ENCODE data around the gene FKBP3. TPM values are rescaled to one million over a fixed set of nuclear protein-coding genes. Genes with fewer than 3 reads are reported as not detected.

Gene FKBP3
- total RNA-seq, 1 experiment from 2014 or later = 157 TPM

DNA sequence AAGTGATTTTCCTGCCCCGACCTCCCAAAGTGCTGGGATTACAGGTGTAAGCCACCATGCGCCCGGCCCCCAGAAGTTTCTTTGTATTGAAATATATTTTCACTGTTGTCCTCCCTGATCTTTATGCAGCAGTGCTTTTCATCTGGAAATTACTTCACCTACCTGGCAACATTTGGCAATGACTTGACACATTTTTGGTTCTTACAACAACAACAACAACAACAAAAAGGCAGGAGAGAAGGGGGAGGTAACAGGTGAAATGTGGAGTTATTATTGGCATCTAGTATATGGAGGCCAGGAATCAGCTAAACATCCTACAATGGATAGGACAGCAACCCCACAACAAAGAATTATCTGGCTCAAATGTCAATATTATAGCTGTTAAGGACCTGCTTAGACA, 15.3 kb upstream of the FKBP3 start:
- Histone ChIP-seq H4K20me1 (ENCODE audit: control insufficient read depth, insufficient read depth, insufficient read length) (no peaks in the 10 kb centered on the region), H3K23me2 (ENCODE audit: insufficient read length, low read depth, low read length, poor library complexity, severe bottlenecking) (no peaks in the 10 kb centered on the region), H3K14ac (ENCODE audit: insufficient read depth, low read length) (no peak overlapping the region), H3K9ac (ENCODE audit: extremely low read depth, insufficient read length, low read length) (no peak overlapping the region), H2BK5ac (ENCODE audit: insufficient read length, low read length) (no peak overlapping the region), H3K9me3 (ENCODE audit: control insufficient read depth, low read depth, low read length) (no peaks in the 10 kb centered on the region), H3K27ac (ENCODE audit: insufficient read length, low read depth, low read length) (no peak overlapping the region), H4K5ac (ENCODE audit: insufficient read length, low read depth, low read length) (no peak overlapping the region), H3K4me1 (ENCODE audit: insufficient read depth, low read length) (no peaks in the 10 kb centered on the region; the same call in 1 of the 2 replicates), H2BK15ac (ENCODE audit: low read depth, low read length) (no peak overlapping the region), H2AFZ (ENCODE audit: low read length) (no peak overlapping the region), H4K91ac (ENCODE audit: insufficient read length, low read depth, low read length) (no peak overlapping the region), H2BK12ac (ENCODE audit: insufficient read length, low read depth, low read length) (no peak overlapping the region), H3T11ph (ENCODE audit: low read length) (no peak overlapping the region), H3K4me2 (ENCODE audit: insufficient read depth, insufficient read length, low read length) (no peak overlapping the region), H2BK120ac (ENCODE audit: low read depth, low read length, poor library complexity, severe bottlenecking) (no peak overlapping the region), H3K79me2 (ENCODE audit: insufficient read depth, low read length) (no peaks in the 10 kb centered on the region), H3K18ac (ENCODE audit: insufficient read length, low read depth, low read length) (no peak overlapping the region), H2AK5ac (ENCODE audit: insufficient read length, low read length) (no peak overlapping the region), H3K23ac (ENCODE audit: insufficient read length, low read depth, low read length) (no peak overlapping the region), H3K4ac (ENCODE audit: low read depth, low read length) (no peak overlapping the region), H3K56ac (ENCODE audit: insufficient read length, low read depth, low read length) (no peak overlapping the region), H2BK20ac (ENCODE audit: low read depth, low read length, poor library complexity, severe bottlenecking) (no peak overlapping the region), H3K27me3 (ENCODE audit: insufficient read depth, low read length) (no peaks in the 10 kb centered on the region), H4K8ac (replicated peaks; ENCODE audit: insufficient read length, low read depth, low read length) (no peak overlapping the region), H3K79me1 (ENCODE audit: insufficient read depth, low read depth, low read length, poor library complexity, severe bottlenecking) (no peaks in the 10 kb centered on the region)
- DNase-seq = no peak
- TF ChIP-seq, protein P1, sequence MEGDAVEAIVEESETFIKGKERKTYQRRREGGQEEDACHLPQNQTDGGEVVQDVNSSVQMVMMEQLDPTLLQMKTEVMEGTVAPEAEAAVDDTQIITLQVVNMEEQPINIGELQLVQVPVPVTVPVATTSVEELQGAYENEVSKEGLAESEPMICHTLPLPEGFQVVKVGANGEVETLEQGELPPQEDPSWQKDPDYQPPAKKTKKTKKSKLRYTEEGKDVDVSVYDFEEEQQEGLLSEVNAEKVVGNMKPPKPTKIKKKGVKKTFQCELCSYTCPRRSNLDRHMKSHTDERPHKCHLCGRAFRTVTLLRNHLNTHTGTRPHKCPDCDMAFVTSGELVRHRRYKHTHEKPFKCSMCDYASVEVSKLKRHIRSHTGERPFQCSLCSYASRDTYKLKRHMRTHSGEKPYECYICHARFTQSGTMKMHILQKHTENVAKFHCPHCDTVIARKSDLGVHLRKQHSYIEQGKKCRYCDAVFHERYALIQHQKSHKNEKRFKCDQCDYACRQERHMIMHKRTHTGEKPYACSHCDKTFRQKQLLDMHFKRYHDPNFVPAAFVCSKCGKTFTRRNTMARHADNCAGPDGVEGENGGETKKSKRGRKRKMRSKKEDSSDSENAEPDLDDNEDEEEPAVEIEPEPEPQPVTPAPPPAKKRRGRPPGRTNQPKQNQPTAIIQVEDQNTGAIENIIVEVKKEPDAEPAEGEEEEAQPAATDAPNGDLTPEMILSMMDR (conservative IDR thresholded peaks at IDR 0.05) = no peak
- no peaks in the 10 kb centered on the region; a peak in 1 of 5 replicates for H3K9me3 Mint-ChIP-seq
- WGBS (ENCODE audit: extremely low coverage, insufficient read length, low lambda C conversion rate) = no CpG with 5 or more reads among the region's 3 CpGs
- peaks cover 9% of the 10 kb centered on the region in 2 experiments for H3K4me1 Mint-ChIP-seq
- H3K4me3 Mint-ChIP-seq = no peak overlapping the region
- peak overlapping the region in 2 of 3 experiments; percentile 28 to 48; a peak in 3 of 7 replicates for H3K27ac Mint-ChIP-seq
- peaks cover 7 to 19% (median 13%) of the 10 kb centered on the region in 3 experiments for H3K36me3 Mint-ChIP-seq (ENCODE audit: insufficient read depth in 1 of 3, low read depth in 3 of 3)
- no peaks in the 10 kb centered on the region for H3K27me3 Mint-ChIP-seq (ENCODE audit: low read depth)

Data from H9 (cell line).